ENCODE data around the gene CNDP1.
A peak's percentile ranks its signal among the peaks of the same experiment; 100 is the strongest.

The CNDP1 gene

DNA sequence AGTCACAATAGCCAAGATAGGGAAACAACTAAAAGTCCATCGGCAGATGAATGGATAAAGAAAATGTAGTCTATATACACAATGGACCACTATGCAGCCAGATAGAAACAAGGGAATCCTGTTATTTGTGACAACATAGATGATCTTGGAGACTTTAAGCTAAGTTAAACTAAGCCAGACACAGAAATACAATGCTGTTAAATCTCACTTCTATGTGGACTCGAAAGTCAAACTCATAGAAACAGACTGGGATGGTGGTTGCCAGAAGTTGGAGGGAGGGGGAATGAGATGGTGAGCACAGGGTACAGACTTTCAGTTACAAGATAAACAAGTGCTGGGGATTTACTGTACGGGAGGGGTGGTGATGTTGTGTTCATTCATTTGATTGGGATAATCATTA is 5.4 kb upstream of the CNDP1 start:
- TF ChIP-seq, protein P1, sequence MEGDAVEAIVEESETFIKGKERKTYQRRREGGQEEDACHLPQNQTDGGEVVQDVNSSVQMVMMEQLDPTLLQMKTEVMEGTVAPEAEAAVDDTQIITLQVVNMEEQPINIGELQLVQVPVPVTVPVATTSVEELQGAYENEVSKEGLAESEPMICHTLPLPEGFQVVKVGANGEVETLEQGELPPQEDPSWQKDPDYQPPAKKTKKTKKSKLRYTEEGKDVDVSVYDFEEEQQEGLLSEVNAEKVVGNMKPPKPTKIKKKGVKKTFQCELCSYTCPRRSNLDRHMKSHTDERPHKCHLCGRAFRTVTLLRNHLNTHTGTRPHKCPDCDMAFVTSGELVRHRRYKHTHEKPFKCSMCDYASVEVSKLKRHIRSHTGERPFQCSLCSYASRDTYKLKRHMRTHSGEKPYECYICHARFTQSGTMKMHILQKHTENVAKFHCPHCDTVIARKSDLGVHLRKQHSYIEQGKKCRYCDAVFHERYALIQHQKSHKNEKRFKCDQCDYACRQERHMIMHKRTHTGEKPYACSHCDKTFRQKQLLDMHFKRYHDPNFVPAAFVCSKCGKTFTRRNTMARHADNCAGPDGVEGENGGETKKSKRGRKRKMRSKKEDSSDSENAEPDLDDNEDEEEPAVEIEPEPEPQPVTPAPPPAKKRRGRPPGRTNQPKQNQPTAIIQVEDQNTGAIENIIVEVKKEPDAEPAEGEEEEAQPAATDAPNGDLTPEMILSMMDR (IDR thresholded peaks at IDR 0.05; ENCODE audit: insufficient read depth, missing control alignments), result no peak
- DNase-seq (ENCODE audit: insufficient read length, low spot score) (no peak), FAIRE-seq (peak; percentile 82)

- DNase-seq (ENCODE audit: insufficient read length, low spot score) (no peak), FAIRE-seq (no peak)
- TF ChIP-seq, protein P1 (IDR thresholded peaks at IDR 0.05; ENCODE audit: insufficient read depth, missing control alignments), result no peak
Observed at GRCh38 chr18:74529378-74529777, 4.9 kb upstream of the CNDP1 start.

DNA sequence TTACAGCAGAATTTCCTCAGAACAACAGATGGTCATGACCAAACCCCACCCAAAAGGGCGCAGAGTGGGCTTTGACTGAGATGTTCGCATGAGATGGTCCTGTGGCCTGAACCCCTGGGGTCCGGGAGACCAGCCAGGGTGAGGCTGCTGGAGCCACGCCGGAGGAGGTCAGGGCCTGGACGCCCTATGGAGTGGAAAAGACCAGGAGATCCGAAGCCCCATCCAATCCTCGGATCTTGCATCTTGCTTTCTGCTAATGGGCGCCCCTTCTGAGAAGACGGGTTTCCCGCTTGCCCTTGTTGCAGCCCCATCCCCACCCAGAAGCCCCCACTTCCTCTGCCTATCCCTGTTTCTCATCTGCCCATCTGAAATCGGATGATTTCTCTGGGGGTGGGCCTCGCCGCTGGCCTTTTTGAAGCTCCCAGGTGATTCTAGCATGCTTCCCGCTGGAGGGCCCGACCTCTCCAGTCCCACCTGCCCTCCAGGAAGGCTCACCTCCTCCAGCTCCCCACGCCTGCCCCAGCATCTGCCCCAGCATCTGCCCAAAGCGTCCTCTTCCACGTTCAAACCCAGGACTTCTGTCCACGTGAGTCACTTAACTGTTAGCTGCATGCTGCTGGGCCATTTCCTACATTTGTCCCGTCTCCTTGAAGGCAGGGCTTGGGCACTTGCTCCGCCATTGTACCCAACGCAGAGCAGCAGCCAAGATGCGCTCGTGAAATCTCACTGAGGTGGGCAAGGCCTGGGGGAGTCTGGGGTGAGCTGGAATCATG is 4.3 kb upstream of the CNDP1 start:
- DNase-seq (ENCODE audit: insufficient read length, low spot score) (no peak), FAIRE-seq (no peak)
- TF ChIP-seq, protein P1 (IDR thresholded peaks at IDR 0.05; ENCODE audit: insufficient read depth, missing control alignments), result no peak

GRCh38 chr18:74530584-74530862 is 3.8 kb upstream of the CNDP1 start:
- no peak for DNase-seq (ENCODE audit: insufficient read length, low spot score)
- FAIRE-seq, result no peak
- TF ChIP-seq, protein P1 (IDR thresholded peaks at IDR 0.05; ENCODE audit: insufficient read depth, missing control alignments), result no peak

- TF ChIP-seq, protein P1 (IDR thresholded peaks at IDR 0.05; ENCODE audit: insufficient read depth, missing control alignments), result no peak
- no peak for FAIRE-seq
- no peak for DNase-seq (ENCODE audit: insufficient read length, low spot score)
Observed at GRCh38 chr18:74531043-74531442, 3.3 kb upstream of the CNDP1 start.

- TF ChIP-seq, protein P1 (IDR thresholded peaks at IDR 0.05; ENCODE audit: insufficient read depth, missing control alignments), result no peak
- no peak for FAIRE-seq
- no peak for DNase-seq (ENCODE audit: insufficient read length, low spot score)
Observed at GRCh38 chr18:74532511-74533025, 1.7 kb upstream of the CNDP1 start.

- DNase-seq (ENCODE audit: insufficient read length, low spot score), result no peak
- TF ChIP-seq, protein P1 (IDR thresholded peaks at IDR 0.05; ENCODE audit: insufficient read depth, missing control alignments), result no peak
- no peak for FAIRE-seq
Observed at GRCh38 chr18:74533666-74534065, 634 bp upstream of the CNDP1 start.

Data from D721Med (cell line).